Esophagus squamous epithelium (tissue), 5 donors: ENCODE measurements around the gene OSBPL9. TPM values are rescaled to one million over a fixed set of nuclear protein-coding genes. Genes with fewer than 3 reads are reported as not detected.

Experiments used
- DNase-seq: peaks from one replicate; lab custom pipeline; 2025; lab: John Stamatoyannopoulos, UW
- H3K27ac ChIP-seq, 4 donors: fragments of 200-600 bp; sonication (generic); one replicate each; pipeline ENCODE4 v1.5.1; 2016 to 2019; ENCODE audit warnings: mild to moderate bottlenecking in 1 of 4
- H3K27me3 ChIP-seq, 4 donors: fragments of 200-600 bp; sonication (generic); 1 replicate in 3 of 4; 2 replicates in 1 of 4; pipeline versions ENCODE4 v1.5.1 to v1.6.0; 2017 to 2021; ENCODE audit warnings: antibody characterized with exemption in 1 of 4
- H3K36me3 ChIP-seq, 3 donors: fragments of 200-600 bp; sonication (generic); one replicate each; pipeline ENCODE4 v1.5.1; 2016 to 2019
- H3K4me1 ChIP-seq, 3 donors: fragments of 200-600 bp; sonication (generic); one replicate each; pipeline ENCODE4 v1.5.1; 2017 to 2019
- H3K4me3 ChIP-seq, 4 donors: fragments of 200-600 bp; sonication (generic); 1 replicate in 3 of 4; 2 replicates in 1 of 4; pipeline ENCODE4 v1.5.1; 2016 to 2019; ENCODE audit warnings: mild to moderate bottlenecking in 2 of 4, moderate library complexity in 1 of 4
- H3K9me3 ChIP-seq, 3 donors: fragments of 200-600 bp; sonication (generic); one replicate each; pipeline ENCODE4 v1.5.1; 2016 to 2019
- POLR2A ChIP-seq, 4 donors: fragments of 450-650 bp; IDR thresholded peaks; one replicate each; pipeline ENCODE4 v1.6.1; 2017; ENCODE audit warnings: antibody characterized with exemption in 4 of 4, mild to moderate bottlenecking in 4 of 4, moderate library complexity in 3 of 4
- WGBS, 2 donors: methylation state at CpG; one replicate each; pipeline ENCODE4 v1.1.5; 2018; 5-methylcytosine and 5-hydroxymethylcytosine counted together
- intact Hi-C: fragments of 100-400 bp; cut with DNase I; formaldehyde crosslinking; loops from one replicate; pipeline ENCODE4 v1.15.0; 2022
- total RNA-seq, 4 donors: library from RNA; depleted of rRNA; stranded (reverse); fragments of >200 nt; gene quantifications; one replicate each; pipeline ENCODE4 v1.1.0, GENCODE V29; 2016
- TF ChIP-seq, protein P1 (sequence below), 6 experiments: fragments of 450-650 bp in 4 of 6; fragments of 200-600 bp in 2 of 6; sonication (generic) in 2 of 6; IDR thresholded peaks; one replicate each; pipeline ENCODE4 v1.5.1; 2016 to 2019; ENCODE audit warnings: antibody characterized with exemption in 6 of 6, mild to moderate bottlenecking in 4 of 6, moderate library complexity in 4 of 6
- donor health status: DM: yes; HTN: yes; CAD: no.

Gene OSBPL9
- total RNA-seq, 4 donors from 2014 or later: 13.9 to 71.9 (median 37.4) TPM

DNA sequence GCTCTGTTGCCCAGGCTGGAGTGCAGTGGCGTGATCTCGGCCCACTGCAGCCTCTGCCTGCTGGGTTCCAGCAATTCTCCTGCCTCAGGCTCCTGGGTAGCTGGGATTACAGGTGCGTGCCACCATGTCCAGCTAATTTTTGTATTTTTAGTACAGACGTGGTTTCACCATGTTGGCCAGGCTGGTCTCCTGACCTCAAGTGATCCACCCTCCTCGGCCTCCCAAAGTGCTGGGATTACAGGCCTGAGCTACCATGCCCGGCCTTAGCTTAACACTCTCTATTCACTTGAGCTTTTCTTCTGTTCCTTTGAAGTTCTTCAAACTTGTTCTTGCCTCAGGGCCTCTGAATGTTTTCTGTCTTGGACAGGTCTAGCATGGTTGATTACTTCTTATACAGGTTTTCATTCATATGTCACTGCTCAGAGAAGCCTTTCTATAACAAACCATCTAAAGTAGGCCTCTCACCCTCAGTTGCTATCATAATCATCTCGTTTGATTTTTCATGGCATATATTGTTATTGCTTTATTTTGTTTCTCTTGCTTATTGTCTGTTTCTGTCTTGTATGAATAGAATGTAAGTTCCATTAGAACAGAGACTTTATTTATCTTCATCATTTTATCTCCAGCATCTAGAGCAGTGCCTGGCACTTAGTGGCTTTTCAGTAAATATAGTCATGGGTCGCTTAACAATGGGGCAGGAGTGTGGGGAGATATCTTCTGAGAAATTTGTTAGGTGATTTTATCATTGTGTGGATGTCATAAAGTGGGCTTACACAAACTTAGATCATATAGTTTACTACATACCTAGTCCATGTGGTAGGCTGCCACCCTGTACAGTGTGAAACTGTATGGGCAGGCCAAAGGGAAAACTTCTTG, 12.1 kb downstream of the OSBPL9 start:
- TF ChIP-seq, protein P1, sequence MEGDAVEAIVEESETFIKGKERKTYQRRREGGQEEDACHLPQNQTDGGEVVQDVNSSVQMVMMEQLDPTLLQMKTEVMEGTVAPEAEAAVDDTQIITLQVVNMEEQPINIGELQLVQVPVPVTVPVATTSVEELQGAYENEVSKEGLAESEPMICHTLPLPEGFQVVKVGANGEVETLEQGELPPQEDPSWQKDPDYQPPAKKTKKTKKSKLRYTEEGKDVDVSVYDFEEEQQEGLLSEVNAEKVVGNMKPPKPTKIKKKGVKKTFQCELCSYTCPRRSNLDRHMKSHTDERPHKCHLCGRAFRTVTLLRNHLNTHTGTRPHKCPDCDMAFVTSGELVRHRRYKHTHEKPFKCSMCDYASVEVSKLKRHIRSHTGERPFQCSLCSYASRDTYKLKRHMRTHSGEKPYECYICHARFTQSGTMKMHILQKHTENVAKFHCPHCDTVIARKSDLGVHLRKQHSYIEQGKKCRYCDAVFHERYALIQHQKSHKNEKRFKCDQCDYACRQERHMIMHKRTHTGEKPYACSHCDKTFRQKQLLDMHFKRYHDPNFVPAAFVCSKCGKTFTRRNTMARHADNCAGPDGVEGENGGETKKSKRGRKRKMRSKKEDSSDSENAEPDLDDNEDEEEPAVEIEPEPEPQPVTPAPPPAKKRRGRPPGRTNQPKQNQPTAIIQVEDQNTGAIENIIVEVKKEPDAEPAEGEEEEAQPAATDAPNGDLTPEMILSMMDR (IDR thresholded peaks at IDR 0.05): no peak
- no peak for TF ChIP-seq POLR2A (IDR thresholded peaks at IDR 0.05)
- Histone ChIP-seq H3K9me3 (no peaks in the 10 kb centered on the region), H3K4me3 (no peak overlapping the region), H3K27ac (no peak overlapping the region), H3K4me1 (peaks cover 0 to 35% (median 8%) of the 10 kb centered on the region in 3 donors), H3K36me3 (no peaks in the 10 kb centered on the region), H3K27me3 (no peaks in the 10 kb centered on the region)
- DNase-seq: no peak
- intact Hi-C loops: no loop called here
- whole genome bisulfite sequencing, 2 donors: 49 to 72% methylated on average over 8 of the region's 8 CpGs

DNA sequence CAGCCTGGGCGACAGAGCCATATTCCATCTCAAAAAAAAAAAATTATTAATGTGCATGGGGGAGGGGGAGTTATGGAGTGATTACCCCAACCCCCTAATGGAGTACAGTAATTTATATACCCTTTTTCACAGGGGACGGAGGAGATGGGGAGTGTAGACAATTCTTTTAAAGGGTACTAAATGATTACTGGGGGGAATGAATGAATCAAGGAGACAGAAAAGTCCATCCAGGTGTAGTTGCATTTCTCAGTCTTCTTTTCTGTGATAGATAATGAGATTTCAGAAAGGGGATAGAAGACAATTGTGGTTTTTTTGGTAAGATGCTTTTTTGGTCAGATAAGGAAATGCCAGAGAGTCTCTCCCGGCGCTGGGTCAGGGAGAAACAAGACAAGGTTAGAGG, 13.0 kb downstream of the OSBPL9 start:
- Histone ChIP-seq H3K27me3 (no peaks in the 10 kb centered on the region), H3K27ac (no peak overlapping the region), H3K36me3 (no peaks in the 10 kb centered on the region), H3K4me1 (peaks cover 0 to 34% (median 8%) of the 10 kb centered on the region in 3 donors), H3K9me3 (no peaks in the 10 kb centered on the region), H3K4me3 (no peak overlapping the region)
- no peak for DNase-seq
- intact Hi-C loops: loop anchor here (10.0 kb wide), 1 partner anchor 135 kb away; no protein-coding TSS in a partner anchor
- TF ChIP-seq, protein P1 (IDR thresholded peaks at IDR 0.05): no peak
- no peak for TF ChIP-seq POLR2A (IDR thresholded peaks at IDR 0.05)
- WGBS, 2 donors: 90 to 93% methylated on average over 3 to 4 of the region's 4 CpGs

DNA sequence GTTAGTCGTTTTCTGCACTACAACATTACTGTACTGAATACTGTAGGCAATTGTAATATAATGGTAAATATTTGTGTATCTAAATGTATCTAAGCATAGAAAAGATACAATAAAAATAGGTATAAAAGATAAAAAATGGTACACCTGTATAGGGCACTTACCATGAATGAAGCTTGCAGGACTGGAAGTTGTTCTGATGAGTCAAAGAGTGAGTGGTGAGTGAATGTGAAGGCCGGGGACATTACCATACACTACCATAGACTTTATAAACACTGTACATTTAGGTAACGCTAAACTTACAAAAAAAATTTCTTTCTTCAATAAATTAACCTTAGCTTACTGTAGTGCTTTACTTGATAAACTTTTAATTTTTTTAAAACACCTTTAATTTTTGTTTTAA, 13.5 kb downstream of the OSBPL9 start:
- no peaks in the 10 kb centered on the region for H3K36me3 ChIP-seq
- WGBS, 2 donors: 82 to 83% methylated on average over 3 of the region's 3 CpGs
- H3K4me1 ChIP-seq: peaks cover 2 to 37% (median 8%) of the 10 kb centered on the region in 3 donors
- intact Hi-C loops: loop anchor here (10.0 kb wide), 1 partner anchor 134 kb away; no protein-coding TSS in a partner anchor
- DNase-seq: no peak
- no peak overlapping the region for H3K27ac ChIP-seq
- no peaks in the 10 kb centered on the region for H3K27me3 ChIP-seq
- no peaks in the 10 kb centered on the region for H3K9me3 ChIP-seq
- TF ChIP-seq POLR2A (IDR thresholded peaks at IDR 0.05): no peak
- TF ChIP-seq, protein P1 (IDR thresholded peaks at IDR 0.05): no peak
- no peak overlapping the region for H3K4me3 ChIP-seq

DNA sequence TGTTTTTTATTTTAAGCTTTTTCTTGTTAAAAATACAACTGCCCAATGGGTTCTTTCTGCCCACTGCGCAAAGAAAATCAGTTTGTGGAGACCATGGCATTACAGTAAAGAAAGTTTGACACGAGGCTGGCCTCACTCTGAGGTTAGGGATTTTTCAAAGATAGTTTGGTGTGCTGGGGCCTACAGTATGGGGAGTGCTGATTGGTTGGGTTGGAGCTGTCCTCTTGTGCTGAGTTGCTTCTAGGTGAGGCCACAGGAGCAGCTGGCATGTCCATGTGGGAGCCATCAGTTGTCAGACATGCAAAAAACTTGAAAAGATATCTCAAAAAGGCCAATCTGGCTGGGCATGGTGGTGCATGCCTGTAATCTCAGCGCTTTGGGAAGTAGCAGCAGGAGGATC, 14.0 kb downstream of the OSBPL9 start:
- H3K36me3 ChIP-seq: no peaks in the 10 kb centered on the region
- H3K27ac ChIP-seq: no peak overlapping the region
- peaks cover 5 to 42% (median 8%) of the 10 kb centered on the region in 3 donors for H3K4me1 ChIP-seq
- H3K27me3 ChIP-seq: no peaks in the 10 kb centered on the region
- WGBS, 2 donors: 87 to 90% methylated on average over 3 of the region's 3 CpGs
- no peaks in the 10 kb centered on the region for H3K9me3 ChIP-seq
- no peak for TF ChIP-seq POLR2A (IDR thresholded peaks at IDR 0.05)
- TF ChIP-seq, protein P1 (IDR thresholded peaks at IDR 0.05): no peak
- no peak for DNase-seq
- intact Hi-C loops: loop anchor here (10.0 kb wide), 1 partner anchor 134 kb away; no protein-coding TSS in a partner anchor
- H3K4me3 ChIP-seq: no peak overlapping the region

DNA sequence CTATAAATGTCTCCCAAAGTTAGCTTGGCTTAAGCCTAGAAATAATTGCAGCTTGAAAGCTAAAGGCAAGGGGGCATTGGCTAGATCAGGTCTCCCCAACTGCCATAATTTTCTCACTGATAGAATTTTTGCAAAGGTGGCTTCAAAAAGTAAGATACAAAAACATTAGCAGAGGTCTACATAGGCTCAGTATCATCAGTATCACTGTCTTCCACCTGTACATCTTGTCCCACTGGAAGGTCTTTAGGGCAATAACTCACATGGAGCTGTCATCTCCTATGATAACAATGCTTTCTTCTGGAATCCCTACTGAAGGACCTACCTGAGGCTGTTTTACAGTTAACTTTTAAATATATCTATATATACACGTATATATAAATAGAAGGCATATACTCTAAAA, 14.9 kb downstream of the OSBPL9 start:
- Histone ChIP-seq H3K4me3 (no peak overlapping the region), H3K27ac (no peak overlapping the region), H3K4me1 (peaks cover 5 to 47% (median 13%) of the 10 kb centered on the region in 3 donors), H3K36me3 (no peaks in the 10 kb centered on the region), H3K27me3 (no peaks in the 10 kb centered on the region), H3K9me3 (no peaks in the 10 kb centered on the region)
- intact Hi-C loops: loop anchor here (10.0 kb wide), 1 partner anchor 133 kb away; no protein-coding TSS in a partner anchor
- WGBS, 2 donors: 80 to 94% methylated on average over 1 of the region's 1 CpG
- TF ChIP-seq, protein P1 (IDR thresholded peaks at IDR 0.05): no peak
- no peak for TF ChIP-seq POLR2A (IDR thresholded peaks at IDR 0.05)
- no peak for DNase-seq
